ENCODE results near the gene THSD7A. TPM values are rescaled to one million over a fixed set of nuclear protein-coding genes. Genes with fewer than 3 reads are reported as not detected.

THSD7A gene
- total RNA-seq, 1 experiment from 2014 or later: 4.0 TPM

DNA sequence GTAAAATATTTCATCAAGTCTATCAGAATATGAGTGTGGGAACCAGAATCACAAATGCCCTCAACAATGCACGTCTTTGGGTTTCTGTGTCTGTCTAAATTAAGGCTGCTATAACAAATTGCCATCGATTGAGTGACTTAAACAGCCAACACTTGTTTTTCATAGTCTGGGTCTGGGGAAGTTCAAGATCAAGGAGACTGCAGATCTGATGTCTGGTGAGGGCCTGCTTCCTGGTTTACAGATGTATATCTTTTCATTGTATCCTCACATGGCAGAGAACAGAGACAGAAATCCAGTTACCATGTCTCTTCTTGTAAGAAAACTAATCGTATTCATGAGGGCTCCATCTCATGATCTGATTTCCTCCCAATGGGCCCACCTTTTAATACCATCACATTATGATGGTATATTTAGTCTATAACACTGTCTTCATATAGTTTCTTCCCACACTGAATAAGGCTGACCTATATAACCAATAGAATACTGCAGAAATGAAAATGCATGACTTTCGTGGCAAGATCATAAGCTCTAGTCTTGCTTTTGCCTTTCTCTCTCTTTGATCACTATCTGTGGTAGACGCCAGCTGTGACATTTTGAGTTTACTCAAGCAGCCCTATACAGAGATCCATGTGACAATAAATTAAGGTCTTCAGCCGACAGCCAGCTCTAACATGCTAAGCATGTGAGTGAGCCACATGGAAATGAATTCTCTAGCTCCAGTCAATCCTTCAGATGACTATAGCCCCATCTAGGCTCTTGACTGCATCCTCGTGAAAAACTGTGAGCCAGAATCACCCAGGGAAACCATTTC, 51.9 kb downstream of the THSD7A start:
- Histone ChIP-seq H3F3A (ENCODE audit: insufficient read depth, low read depth) (no peaks in the 10 kb centered on the region), H2AFZ (peak overlapping the region; percentile 23; the same call in 1 of the 2 replicates), H3K36me3 (ENCODE audit: low read depth) (no peaks in the 10 kb centered on the region), H3K9me2 (ENCODE audit: insufficient read depth) (no peaks in the 10 kb centered on the region), H3K79me2 (ENCODE audit: low read depth) (no peaks in the 10 kb centered on the region), H3K4me1 (replicated peaks; ENCODE audit: insufficient read depth) (peaks cover 16% of the 10 kb centered on the region), H3K4me3 (no peak overlapping the region), H3K27ac (no peak overlapping the region), H3K9me3 (ENCODE audit: insufficient read depth, low read depth) (no peaks in the 10 kb centered on the region), H4K20me1 (ENCODE audit: insufficient read depth) (no peaks in the 10 kb centered on the region), H3K27me3 (ENCODE audit: insufficient read depth, low read depth) (no peaks in the 10 kb centered on the region), H3K4me2 (no peak overlapping the region)
- TF ChIP-seq EZH2 (IDR thresholded peaks at IDR 0.05; ENCODE audit: low read depth): no peak
- TF ChIP-seq, protein P1, sequence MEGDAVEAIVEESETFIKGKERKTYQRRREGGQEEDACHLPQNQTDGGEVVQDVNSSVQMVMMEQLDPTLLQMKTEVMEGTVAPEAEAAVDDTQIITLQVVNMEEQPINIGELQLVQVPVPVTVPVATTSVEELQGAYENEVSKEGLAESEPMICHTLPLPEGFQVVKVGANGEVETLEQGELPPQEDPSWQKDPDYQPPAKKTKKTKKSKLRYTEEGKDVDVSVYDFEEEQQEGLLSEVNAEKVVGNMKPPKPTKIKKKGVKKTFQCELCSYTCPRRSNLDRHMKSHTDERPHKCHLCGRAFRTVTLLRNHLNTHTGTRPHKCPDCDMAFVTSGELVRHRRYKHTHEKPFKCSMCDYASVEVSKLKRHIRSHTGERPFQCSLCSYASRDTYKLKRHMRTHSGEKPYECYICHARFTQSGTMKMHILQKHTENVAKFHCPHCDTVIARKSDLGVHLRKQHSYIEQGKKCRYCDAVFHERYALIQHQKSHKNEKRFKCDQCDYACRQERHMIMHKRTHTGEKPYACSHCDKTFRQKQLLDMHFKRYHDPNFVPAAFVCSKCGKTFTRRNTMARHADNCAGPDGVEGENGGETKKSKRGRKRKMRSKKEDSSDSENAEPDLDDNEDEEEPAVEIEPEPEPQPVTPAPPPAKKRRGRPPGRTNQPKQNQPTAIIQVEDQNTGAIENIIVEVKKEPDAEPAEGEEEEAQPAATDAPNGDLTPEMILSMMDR (conservative IDR thresholded peaks at IDR 0.05): no peak
- no TSS peak for BruUV-seq (replicated peaks)
- no peak for DNase-seq
- CTCF ChIA-PET: no interaction called here
- intact Hi-C loops (cut with micrococcal nuclease; ENCODE audit: unreplicated experiment): no loop called here
- POLR2A ChIA-PET (ENCODE audit: unreplicated experiment): no interaction called here

DNA sequence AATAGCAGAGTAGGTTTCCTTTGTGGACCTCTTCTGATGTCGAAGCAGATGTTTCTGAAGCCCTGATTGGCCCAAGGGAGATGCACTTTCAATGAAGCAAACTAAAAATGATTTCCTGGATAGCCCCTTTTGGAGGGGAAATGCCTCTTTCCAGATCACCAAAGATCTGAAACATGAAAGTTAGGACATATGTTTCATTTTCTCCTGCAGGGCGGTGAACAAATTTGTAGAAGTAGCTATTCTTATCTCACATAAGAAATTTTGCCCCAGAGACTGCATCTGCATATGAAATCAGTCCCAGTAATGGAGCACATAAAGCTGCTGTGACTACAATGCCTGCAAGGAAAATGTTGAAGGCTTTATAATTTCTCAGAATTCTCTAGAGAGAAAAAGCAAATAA, 56.0 kb downstream of the THSD7A start:
- no peaks in the 10 kb centered on the region for H3F3A ChIP-seq (ENCODE audit: insufficient read depth, low read depth)
- H3K27me3 ChIP-seq (ENCODE audit: insufficient read depth, low read depth): no peaks in the 10 kb centered on the region
- no peak overlapping the region for H2AFZ ChIP-seq
- DNase-seq: no peak
- BruUV-seq (replicated peaks): no TSS peak
- no peaks in the 10 kb centered on the region for H3K9me3 ChIP-seq (ENCODE audit: insufficient read depth, low read depth)
- H3K79me2 ChIP-seq (ENCODE audit: low read depth): no peaks in the 10 kb centered on the region
- H3K4me2 ChIP-seq: no peak overlapping the region
- H3K27ac ChIP-seq: no peak overlapping the region
- H3K9me2 ChIP-seq (ENCODE audit: insufficient read depth): no peaks in the 10 kb centered on the region; the same call in 1 of the 2 replicates
- intact Hi-C loops (cut with micrococcal nuclease; ENCODE audit: unreplicated experiment): no loop called here
- TF ChIP-seq, protein P1 (conservative IDR thresholded peaks at IDR 0.05): no peak
- TF ChIP-seq EZH2 (IDR thresholded peaks at IDR 0.05; ENCODE audit: low read depth): no peak
- H3K4me3 ChIP-seq: no peak overlapping the region
- CTCF ChIA-PET: interaction anchor here (0.6 kb wide), 2 partner anchors 39 to 301 kb away, joined by 3 to 8 read pairs; no protein-coding TSS in a partner anchor
- POLR2A ChIA-PET (ENCODE audit: unreplicated experiment): no interaction called here
- no peaks in the 10 kb centered on the region for H4K20me1 ChIP-seq (ENCODE audit: insufficient read depth)
- H3K4me1 ChIP-seq (replicated peaks; ENCODE audit: insufficient read depth): no peaks in the 10 kb centered on the region
- no peaks in the 10 kb centered on the region for H3K36me3 ChIP-seq (ENCODE audit: low read depth)

DNA sequence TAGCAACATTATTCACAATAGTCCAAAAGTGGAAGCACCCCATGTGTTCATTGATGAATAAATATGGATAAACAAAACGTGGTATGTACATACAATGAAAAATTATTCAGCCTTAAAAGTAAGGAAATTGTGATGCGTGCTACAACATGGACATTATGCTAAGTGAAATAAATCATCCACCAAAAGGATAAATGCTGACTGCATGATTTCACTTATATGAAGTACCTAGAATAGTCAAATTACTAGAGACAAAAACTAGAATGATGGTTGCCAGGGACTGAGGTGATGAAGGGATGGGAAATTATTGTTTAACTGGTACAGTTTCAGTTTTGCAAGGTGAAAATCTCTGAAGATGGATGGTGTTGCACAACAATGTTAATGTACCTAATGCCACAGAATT, 56.6 kb downstream of the THSD7A start:
- no TSS peak for BruUV-seq (replicated peaks)
- Histone ChIP-seq H3F3A (ENCODE audit: insufficient read depth, low read depth) (no peaks in the 10 kb centered on the region), H2AFZ (no peak overlapping the region), H3K4me3 (no peak overlapping the region), H4K20me1 (ENCODE audit: insufficient read depth) (no peaks in the 10 kb centered on the region), H3K9me3 (ENCODE audit: insufficient read depth, low read depth) (no peaks in the 10 kb centered on the region), H3K9me2 (ENCODE audit: insufficient read depth) (no peaks in the 10 kb centered on the region; the same call in 1 of the 2 replicates), H3K79me2 (ENCODE audit: low read depth) (no peaks in the 10 kb centered on the region), H3K27ac (no peak overlapping the region), H3K36me3 (ENCODE audit: low read depth) (no peaks in the 10 kb centered on the region), H3K4me2 (no peak overlapping the region), H3K4me1 (replicated peaks; ENCODE audit: insufficient read depth) (no peaks in the 10 kb centered on the region), H3K27me3 (ENCODE audit: insufficient read depth, low read depth) (no peaks in the 10 kb centered on the region)
- no peak for DNase-seq
- ChIA-PET POLR2A (ENCODE audit: unreplicated experiment) (no interaction called here), CTCF (no interaction called here)
- intact Hi-C loops (cut with micrococcal nuclease; ENCODE audit: unreplicated experiment): no loop called here
- TF ChIP-seq, protein P1 (conservative IDR thresholded peaks at IDR 0.05): no peak
- TF ChIP-seq EZH2 (IDR thresholded peaks at IDR 0.05; ENCODE audit: low read depth): no peak
